ENCODE measurements around the gene USP47. TPM values are rescaled to one million over a fixed set of nuclear protein-coding genes. Genes with fewer than 3 reads are reported as not detected.

USP47 gene
- total RNA-seq, 3 donors from 2014 or later = 82.9 to 118 (median 100.0) TPM

GRCh38 chr11:11845551-11845950 is 3.8 kb downstream of the USP47 start:
- peaks cover 0 to 24% of the 10 kb centered on the region in 2 donors for H3K4me1 ChIP-seq
- TF ChIP-seq CTCF (IDR thresholded peaks at IDR 0.05) (no peak), POLR2AphosphoS5 (IDR thresholded peaks at IDR 0.05) (no peak), POLR2A (IDR thresholded peaks at IDR 0.05) (no peak)
- H3K4me3 ChIP-seq = no peak overlapping the region
- no peaks in the 10 kb centered on the region for H3K9me3 ChIP-seq
- H3K27ac ChIP-seq = peak overlapping the region; percentile 78 to 97
- intact Hi-C loops (cut with DNase I; ENCODE audit: low total_unique reads) = no loop called here
- no peak for DNase-seq (ENCODE audit: low spot score in 2 of 2)
- no peaks in the 10 kb centered on the region for H3K36me3 ChIP-seq
- no peaks in the 10 kb centered on the region for H3K27me3 ChIP-seq

- Histone ChIP-seq H3K9me3 (no peaks in the 10 kb centered on the region), H3K27me3 (no peaks in the 10 kb centered on the region), H3K27ac (no peak overlapping the region), H3K4me3 (no peak overlapping the region), H3K4me1 (peaks cover 0 to 24% of the 10 kb centered on the region in 2 donors), H3K36me3 (no peaks in the 10 kb centered on the region)
- intact Hi-C loops (cut with DNase I; ENCODE audit: low total_unique reads) = no loop called here
- DNase-seq (ENCODE audit: low spot score in 2 of 2) = no peak
- no peak for TF ChIP-seq CTCF (IDR thresholded peaks at IDR 0.05)
- TF ChIP-seq POLR2AphosphoS5 (IDR thresholded peaks at IDR 0.05) = no peak
- no peak for TF ChIP-seq POLR2A (IDR thresholded peaks at IDR 0.05)
Observed at GRCh38 chr11:11847082-11847481, 5.3 kb downstream of the USP47 start.

DNA sequence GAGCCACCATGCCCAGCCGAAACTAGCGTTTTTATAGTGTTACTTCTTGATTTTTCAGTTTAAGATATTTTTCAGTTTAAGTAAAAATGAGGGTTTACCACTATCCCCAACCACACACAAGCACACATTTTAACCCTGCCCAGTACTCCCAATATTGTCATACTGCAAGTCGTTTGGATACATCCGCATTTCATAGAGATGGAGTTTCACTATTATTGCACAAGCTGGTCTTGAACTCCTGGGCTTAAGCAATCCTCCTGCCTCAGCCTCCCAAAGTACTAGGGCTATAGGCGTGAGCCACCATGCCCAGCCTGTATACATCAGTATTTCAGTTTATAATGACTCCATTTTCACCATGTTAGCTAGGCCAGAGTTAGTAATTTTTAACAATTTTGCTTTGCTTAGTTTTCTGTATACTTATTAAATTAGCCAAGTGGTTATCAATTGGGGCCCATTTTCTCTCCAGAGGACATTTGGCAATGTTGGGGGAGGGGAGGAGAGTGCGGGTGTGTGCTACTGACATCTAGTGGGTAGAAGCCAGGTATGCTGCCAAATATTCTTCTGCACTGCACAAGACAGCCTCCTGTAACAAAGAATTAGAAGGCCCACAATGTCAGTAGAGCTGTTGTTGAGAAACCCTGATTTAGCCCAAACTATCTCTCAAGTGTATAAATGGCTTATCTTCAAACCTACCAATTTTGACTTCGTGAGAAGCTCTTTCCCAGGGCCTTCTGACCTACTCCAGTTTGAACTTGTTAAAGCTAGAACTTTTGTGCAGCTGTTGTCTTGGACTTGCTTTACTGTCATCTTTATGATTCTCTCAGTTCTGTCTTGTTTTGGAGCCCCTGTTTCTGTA is 7.3 kb downstream of the USP47 start:
- Histone ChIP-seq H3K9me3 (no peaks in the 10 kb centered on the region), H3K4me1 (peaks cover 0 to 19% of the 10 kb centered on the region in 2 donors), H3K36me3 (no peaks in the 10 kb centered on the region), H3K27me3 (no peaks in the 10 kb centered on the region), H3K4me3 (no peak overlapping the region), H3K27ac (peak overlapping the region in 1 of 2 donors; percentile 7)
- TF ChIP-seq POLR2AphosphoS5 (IDR thresholded peaks at IDR 0.05) = no peak
- no peak for TF ChIP-seq POLR2A (IDR thresholded peaks at IDR 0.05)
- peak in 2 of 3 donors; percentile 30 to 50 for TF ChIP-seq CTCF (IDR thresholded peaks at IDR 0.05)
- peak in 1 of 2 donors; percentile 43 for DNase-seq (ENCODE audit: low spot score in 2 of 2)
- intact Hi-C loops (cut with DNase I; ENCODE audit: low total_unique reads) = no loop called here

DNA sequence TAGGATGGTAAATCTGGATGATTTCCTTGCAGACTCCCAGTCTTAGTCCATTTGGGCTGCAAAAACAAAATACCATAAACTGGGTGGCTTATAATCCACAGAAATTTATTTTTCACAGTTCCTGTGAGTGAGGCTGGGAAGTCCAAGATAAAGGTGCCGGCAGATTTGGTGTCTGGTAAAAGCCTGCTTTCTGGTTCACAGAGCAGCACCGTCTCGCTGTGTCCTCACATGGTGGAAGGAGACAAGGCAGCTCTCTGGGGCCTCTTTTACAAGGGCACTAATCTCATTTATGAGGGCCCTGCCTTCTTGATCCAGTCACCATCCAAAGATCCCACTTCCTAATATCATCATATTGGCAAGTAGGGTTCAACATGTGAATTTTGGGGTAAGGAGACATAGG is 8.9 kb downstream of the USP47 start:
- intact Hi-C loops (cut with DNase I; ENCODE audit: low total_unique reads) = no loop called here
- H3K4me3 ChIP-seq = no peak overlapping the region
- no peaks in the 10 kb centered on the region for H3K36me3 ChIP-seq
- TF ChIP-seq CTCF (IDR thresholded peaks at IDR 0.05) (no peak), POLR2A (IDR thresholded peaks at IDR 0.05) (no peak), POLR2AphosphoS5 (IDR thresholded peaks at IDR 0.05) (no peak)
- H3K9me3 ChIP-seq = no peaks in the 10 kb centered on the region
- peaks cover 0 to 7% of the 10 kb centered on the region in 2 donors for H3K4me1 ChIP-seq
- no peak for DNase-seq (ENCODE audit: low spot score in 2 of 2)
- no peaks in the 10 kb centered on the region for H3K27me3 ChIP-seq
- H3K27ac ChIP-seq = no peak overlapping the region

GRCh38 chr11:11856638-11857037 is 14.9 kb downstream of the USP47 start:
- Histone ChIP-seq H3K36me3 (no peaks in the 10 kb centered on the region), H3K9me3 (no peaks in the 10 kb centered on the region), H3K4me3 (no peak overlapping the region), H3K4me1 (peaks cover 0 to 6% of the 10 kb centered on the region in 2 donors), H3K27me3 (no peaks in the 10 kb centered on the region), H3K27ac (no peak overlapping the region)
- DNase-seq (ENCODE audit: low spot score in 2 of 2) = no peak
- intact Hi-C loops (cut with DNase I; ENCODE audit: low total_unique reads) = no loop called here
- TF ChIP-seq CTCF (IDR thresholded peaks at IDR 0.05) = no peak
- TF ChIP-seq POLR2A (IDR thresholded peaks at IDR 0.05) = no peak
- no peak for TF ChIP-seq POLR2AphosphoS5 (IDR thresholded peaks at IDR 0.05)
